ENCODE data around the gene CETN1. TPM values are rescaled to one million over a fixed set of nuclear protein-coding genes. Genes with fewer than 3 reads are reported as not detected.

The CETN1 gene
- polyA plus RNA-seq (2013, experiment 1 of 2): not detected
- polyA plus RNA-seq (2013, experiment 2 of 2): not detected

- 96% methylated on average over 38 of the region's 38 CpGs for WGBS
- Histone ChIP-seq H3K4me3 (ENCODE audit: low read length) (no peak within 1 kb of the TSS), H3K9ac (ENCODE audit: low read depth, low read length) (no peak within 1 kb of the TSS), H3K27me3 (ENCODE audit: insufficient read depth, low read length) (no peaks in the 10 kb centered on the region), H3K27ac (ENCODE audit: low read depth, low read length) (no peak within 1 kb of the TSS), H3K36me3 (ENCODE audit: insufficient read depth, low read length) (no peaks in the 10 kb centered on the region), H3K4me1 (ENCODE audit: insufficient read depth, low read length) (peaks cover 8% of the 10 kb centered on the region), H3K9me3 (ENCODE audit: insufficient read depth, low read depth, low read length) (no peaks in the 10 kb centered on the region; the same call in 1 of the 2 replicates)
These were observed at the start of gene CETN1 for GRCh38 chr18:580154-580553. TSS of gene CETN1 (plus strand) at chr18:580380. CDS start at chr18:580409, 29 bp downstream.

- H3K9ac ChIP-seq (ENCODE audit: low read depth, low read length): no peak overlapping the region
- H3K9me3 ChIP-seq (ENCODE audit: insufficient read depth, low read depth, low read length): 0 out of 2 replicates have a peak, but pooled peaks cover 3% of the 10 kb centered on the region
- no peak overlapping the region for H3K27ac ChIP-seq (ENCODE audit: low read depth, low read length)
- no peaks in the 10 kb centered on the region for H3K36me3 ChIP-seq (ENCODE audit: insufficient read depth, low read length)
- H3K4me1 ChIP-seq (ENCODE audit: insufficient read depth, low read length): no peaks in the 10 kb centered on the region
- H3K27me3 ChIP-seq (ENCODE audit: insufficient read depth, low read length): no peaks in the 10 kb centered on the region
- no peak overlapping the region for H3K4me3 ChIP-seq (ENCODE audit: low read length)
- WGBS: 83% methylated on average over 4 of the region's 4 CpGs
These were observed 48.2 kb upstream of the CETN1 start for GRCh38 chr18:532018-532417.

GRCh38 chr18:532632-533031 lies 47.5 kb upstream of the CETN1 start:
- H3K27ac ChIP-seq (ENCODE audit: low read depth, low read length): no peak overlapping the region
- H3K9ac ChIP-seq (ENCODE audit: low read depth, low read length): no peak overlapping the region
- H3K4me3 ChIP-seq (ENCODE audit: low read length): no peak overlapping the region
- H3K27me3 ChIP-seq (ENCODE audit: insufficient read depth, low read length): no peaks in the 10 kb centered on the region
- H3K36me3 ChIP-seq (ENCODE audit: insufficient read depth, low read length): no peaks in the 10 kb centered on the region
- no peaks in the 10 kb centered on the region for H3K4me1 ChIP-seq (ENCODE audit: insufficient read depth, low read length)
- 0 out of 2 replicates have a peak, but pooled peaks cover 3% of the 10 kb centered on the region for H3K9me3 ChIP-seq (ENCODE audit: insufficient read depth, low read depth, low read length)

- H3K9ac ChIP-seq (ENCODE audit: low read depth, low read length): no peak overlapping the region
- H3K27me3 ChIP-seq (ENCODE audit: insufficient read depth, low read length): no peaks in the 10 kb centered on the region
- WGBS: 96% methylated on average over 5 of the region's 6 CpGs
- H3K4me3 ChIP-seq (ENCODE audit: low read length): no peak overlapping the region
- H3K9me3 ChIP-seq (ENCODE audit: insufficient read depth, low read depth, low read length): 0 out of 2 replicates have a peak, but pooled peaks cover 3% of the 10 kb centered on the region
- no peaks in the 10 kb centered on the region for H3K36me3 ChIP-seq (ENCODE audit: insufficient read depth, low read length)
- H3K27ac ChIP-seq (ENCODE audit: low read depth, low read length): no peak overlapping the region
- H3K4me1 ChIP-seq (ENCODE audit: insufficient read depth, low read length): no peaks in the 10 kb centered on the region
These were observed 46.1 kb upstream of the CETN1 start for GRCh38 chr18:533995-534601.

GRCh38 chr18:543447-544078 lies 36.6 kb upstream of the CETN1 start:
- H3K27me3 ChIP-seq (ENCODE audit: insufficient read depth, low read length): no peaks in the 10 kb centered on the region
- H3K36me3 ChIP-seq (ENCODE audit: insufficient read depth, low read length): no peaks in the 10 kb centered on the region
- no peak overlapping the region for H3K9ac ChIP-seq (ENCODE audit: low read depth, low read length)
- H3K4me3 ChIP-seq (ENCODE audit: low read length): no peak overlapping the region
- no peaks in the 10 kb centered on the region for H3K9me3 ChIP-seq (ENCODE audit: insufficient read depth, low read depth, low read length)
- no peak overlapping the region for H3K27ac ChIP-seq (ENCODE audit: low read depth, low read length)
- 98% methylated on average over 3 of the region's 4 CpGs for WGBS
- H3K4me1 ChIP-seq (ENCODE audit: insufficient read depth, low read length): peaks cover 5% of the 10 kb centered on the region; the same call in 1 of the 2 replicates

- Histone ChIP-seq H3K27ac (ENCODE audit: low read depth, low read length) (no peak overlapping the region), H3K27me3 (ENCODE audit: insufficient read depth, low read length) (no peaks in the 10 kb centered on the region), H3K36me3 (ENCODE audit: insufficient read depth, low read length) (no peaks in the 10 kb centered on the region), H3K4me3 (ENCODE audit: low read length) (no peak overlapping the region), H3K4me1 (ENCODE audit: insufficient read depth, low read length) (no peaks in the 10 kb centered on the region), H3K9ac (ENCODE audit: low read depth, low read length) (no peak overlapping the region), H3K9me3 (ENCODE audit: insufficient read depth, low read depth, low read length) (peaks cover 11% of the 10 kb centered on the region; the same call in 1 of the 2 replicates)
- WGBS: 91% methylated on average over 3 of the region's 3 CpGs
These were observed 30.2 kb upstream of the CETN1 start for GRCh38 chr18:549967-550366.

- Histone ChIP-seq H3K9me3 (ENCODE audit: insufficient read depth, low read depth, low read length) (peaks cover 11% of the 10 kb centered on the region; the same call in 1 of the 2 replicates), H3K27me3 (ENCODE audit: insufficient read depth, low read length) (no peaks in the 10 kb centered on the region), H3K36me3 (ENCODE audit: insufficient read depth, low read length) (no peaks in the 10 kb centered on the region), H3K27ac (ENCODE audit: low read depth, low read length) (no peak overlapping the region), H3K4me1 (ENCODE audit: insufficient read depth, low read length) (no peaks in the 10 kb centered on the region), H3K9ac (ENCODE audit: low read depth, low read length) (no peak overlapping the region), H3K4me3 (ENCODE audit: low read length) (no peak overlapping the region)
- 88% methylated on average over 3 of the region's 4 CpGs for WGBS
These were observed 28.6 kb upstream of the CETN1 start for GRCh38 chr18:551404-552061.

GRCh38 chr18:555705-556457 lies 24.3 kb upstream of the CETN1 start:
- WGBS: 91% methylated on average over 13 of the region's 13 CpGs
- no peak overlapping the region for H3K4me3 ChIP-seq (ENCODE audit: low read length)
- no peaks in the 10 kb centered on the region for H3K27me3 ChIP-seq (ENCODE audit: insufficient read depth, low read length)
- no peaks in the 10 kb centered on the region for H3K36me3 ChIP-seq (ENCODE audit: insufficient read depth, low read length)
- H3K9me3 ChIP-seq (ENCODE audit: insufficient read depth, low read depth, low read length): peaks cover 11% of the 10 kb centered on the region; the same call in 1 of the 2 replicates
- H3K27ac ChIP-seq (ENCODE audit: low read depth, low read length): no peak overlapping the region
- no peak overlapping the region for H3K9ac ChIP-seq (ENCODE audit: low read depth, low read length)
- no peaks in the 10 kb centered on the region for H3K4me1 ChIP-seq (ENCODE audit: insufficient read depth, low read length)

GRCh38 chr18:564708-565561 lies 15.2 kb upstream of the CETN1 start:
- no peak overlapping the region for H3K9ac ChIP-seq (ENCODE audit: low read depth, low read length)
- 91% methylated on average over 11 of the region's 11 CpGs for WGBS
- no peaks in the 10 kb centered on the region for H3K9me3 ChIP-seq (ENCODE audit: insufficient read depth, low read depth, low read length)

GRCh38 chr18:565562-566061 lies 14.6 kb upstream of the CETN1 start:
- Histone ChIP-seq H3K27ac (ENCODE audit: low read depth, low read length) (no peak overlapping the region), H3K4me1 (ENCODE audit: insufficient read depth, low read length) (no peaks in the 10 kb centered on the region), H3K36me3 (ENCODE audit: insufficient read depth, low read length) (no peaks in the 10 kb centered on the region), H3K9me3 (ENCODE audit: insufficient read depth, low read depth, low read length) (no peaks in the 10 kb centered on the region), H3K27me3 (ENCODE audit: insufficient read depth, low read length) (no peaks in the 10 kb centered on the region), H3K9ac (ENCODE audit: low read depth, low read length) (no peak overlapping the region), H3K4me3 (ENCODE audit: low read length) (no peak overlapping the region)
- WGBS: 86% methylated on average over 7 of the region's 7 CpGs

More at GRCh38 chr18:564708-565561, 15.2 kb upstream of the CETN1 start:
- Histone ChIP-seq H3K4me3 (ENCODE audit: low read length) (no peak overlapping the region), H3K4me1 (ENCODE audit: insufficient read depth, low read length) (no peaks in the 10 kb centered on the region), H3K27me3 (ENCODE audit: insufficient read depth, low read length) (no peaks in the 10 kb centered on the region), H3K27ac (ENCODE audit: low read depth, low read length) (no peak overlapping the region), H3K36me3 (ENCODE audit: insufficient read depth, low read length) (no peaks in the 10 kb centered on the region)

Data from HUES64 (cell line).